HepG2 (cell line): ENCODE results near the gene WDR5B. TPM values are rescaled to one million over a fixed set of nuclear protein-coding genes. Genes with fewer than 3 reads are reported as not detected.

Source experiments
- EHMT2 ChIP-seq: fragments of 200-600 bp; sonication (generic); IDR thresholded peaks from 2 replicates; pipeline ENCODE4 v1.7.0; 2017; ENCODE audit warnings: antibody characterized with exemption, low read depth, low read length, borderline replicate concordance
- FOXK2 ChIP-seq: fragments of 450-650 bp; IDR thresholded peaks from 2 replicates; pipeline ENCODE4 v1.6.1; 2016
- MTF1 ChIP-seq: sonication (generic); formaldehyde crosslinking; IDR thresholded peaks from 2 replicates; pipeline ENCODE4 v1.5.0; 2020; ENCODE audit warnings: missing genetic modification reagents
- MXD3 ChIP-seq: IDR thresholded peaks from 2 replicates; pipeline ENCODE4 v1.6.1; 2016; ENCODE audit warnings: mild to moderate bottlenecking, missing biosample characterization, missing genetic modification reagents
- NFE2 ChIP-seq: sonication (generic); formaldehyde crosslinking; IDR thresholded peaks from 2 replicates; pipeline ENCODE4 v1.4.0; 2020; ENCODE audit warnings: missing genetic modification reagents
- NFKBIZ ChIP-seq: IDR thresholded peaks from 2 replicates; pipeline ENCODE4 v1.6.1; 2018; ENCODE audit warnings: missing genetic modification reagents, missing compliant biosample characterization
- PAWR ChIP-seq: sonication (generic); formaldehyde crosslinking; IDR thresholded peaks from 2 replicates; pipeline ENCODE4 v1.4.0; 2020; ENCODE audit warnings: missing genetic modification reagents, mild to moderate bottlenecking, borderline replicate concordance
- PAXIP1 ChIP-seq: sonication (generic); formaldehyde crosslinking; conservative IDR thresholded peaks from 2 replicates; pipeline ENCODE4 v1.4.0; 2020; ENCODE audit warnings: mild to moderate bottlenecking, missing genetic modification reagents, moderate library complexity
- POLR2A ChIP-seq, 2 experiments: IDR thresholded peaks; 2 replicates each; pipeline ENCODE4 v1.6.1; 2011; ENCODE audit warnings: low read depth in 2 of 2, low read length in 2 of 2, mild to moderate bottlenecking in 1 of 2, moderate library complexity in 1 of 2; ENCODE audit not compliant: insufficient read depth in 1 of 2
- REL ChIP-seq: sonication (generic); formaldehyde crosslinking; conservative IDR thresholded peaks from 2 replicates; pipeline ENCODE4 v1.8.0; 2022; ENCODE audit warnings: mild to moderate bottlenecking, missing genetic modification reagents, moderate library complexity
- TEAD3 ChIP-seq: optimal IDR thresholded peaks from 2 replicates; pipeline ENCODE3; 2016; ENCODE audit warnings: borderline replicate concordance
- ZBTB26 ChIP-seq: IDR thresholded peaks from 2 replicates; pipeline ENCODE4 v1.6.1; 2016; ENCODE audit warnings: missing compliant biosample characterization, missing genetic modification reagents, borderline replicate concordance
- ZBTB43 ChIP-seq: sonication (generic); formaldehyde crosslinking; conservative IDR thresholded peaks from 2 replicates; pipeline ENCODE4 v1.4.0; 2020; ENCODE audit warnings: missing genetic modification reagents
- ZFX ChIP-seq: sonication (generic); formaldehyde crosslinking; IDR thresholded peaks from 2 replicates; pipeline ENCODE4 v1.4.0; 2020; ENCODE audit warnings: mild to moderate bottlenecking, low read depth, missing genetic modification reagents, moderate library complexity
- ZGPAT ChIP-seq: IDR thresholded peaks from 2 replicates; pipeline ENCODE4 v1.6.1; 2016; ENCODE audit warnings: mild to moderate bottlenecking
- ZNF180 ChIP-seq: sonication (generic); formaldehyde crosslinking; IDR thresholded peaks from 2 replicates; pipeline ENCODE4 v1.4.0; 2020; ENCODE audit warnings: low read depth, missing genetic modification reagents, borderline replicate concordance
- ZNF292 ChIP-seq: sonication (generic); formaldehyde crosslinking; IDR thresholded peaks from 2 replicates; pipeline ENCODE4 v1.8.1; 2022; ENCODE audit warnings: mild to moderate bottlenecking, low read depth, missing genetic modification reagents, borderline replicate concordance
- ZNF33B ChIP-seq: sonication (generic); formaldehyde crosslinking; IDR thresholded peaks from 2 replicates; pipeline ENCODE4 v1.5.1; 2020; ENCODE audit warnings: mild to moderate bottlenecking, missing genetic modification reagents
- ZNF383 ChIP-seq: sonication (generic); formaldehyde crosslinking; IDR thresholded peaks from 2 replicates; pipeline ENCODE4 v1.4.0; 2020; ENCODE audit warnings: missing genetic modification reagents, mild to moderate bottlenecking, borderline replicate concordance
- ZNF567 ChIP-seq: sonication (generic); formaldehyde crosslinking; IDR thresholded peaks from 2 replicates; pipeline ENCODE4 v1.8.1; 2023; ENCODE audit warnings: mild to moderate bottlenecking, missing genetic modification reagents, borderline replicate concordance
- ZNF644 ChIP-seq: IDR thresholded peaks from 2 replicates; pipeline ENCODE4 v1.6.1; 2016; ENCODE audit warnings: low read depth
- polyA plus RNA-seq, 8 experiments: library from polyadenylated mRNA; depleted of rRNA in 3 of 8; stranded (reverse) in 7 of 8; unstranded in 1 of 8; fragments of >200 nt; fragmentation: Illumina TruSeq in 4 of 8; extraction: Trizol in 4 of 8; gene quantifications; 2 replicates each; pipeline versions ENCODE4 v1.2.1 to v1.2.3, GENCODE V29; 2011 to 2016; ENCODE audit warnings: low read depth in 4 of 8, missing spikeins in 1 of 8, mixed read lengths in 1 of 8; ENCODE audit not compliant: insufficient read depth in 1 of 8
- total RNA-seq, 5 experiments: library from RNA; depleted of rRNA; stranded (reverse); fragments of >200 nt; fragmentation: Illumina TruSeq; extraction: Trizol; gene quantifications; 2 replicates each; pipeline ENCODE4 v1.2.3, GENCODE V29; 2016; ENCODE audit warnings: low read depth in 1 of 5

The WDR5B gene
- total and polyA plus RNA-seq, 2 of the 13 experiments (the other 11 are each of a cell fraction or from before 2014, with no cell fraction given): 2.5 to 3.6 TPM

- TF ChIP-seq MXD3 (CRISPR knock-in tag): no peak
- TF ChIP-seq ZNF180 (CRISPR knock-in tag): no peak
- no peak for TF ChIP-seq ZNF33B
- TF ChIP-seq NFE2 (CRISPR knock-in tag): no peak
- no peak for TF ChIP-seq ZNF292
- no peak for TF ChIP-seq FOXK2
- 0 out of 2 replicates have a peak, but pooled peaks have one; percentile 30 for TF ChIP-seq NFKBIZ (CRISPR knock-in tag)
- no peak for TF ChIP-seq ZBTB26 (CRISPR knock-in tag)
- no peak for TF ChIP-seq EHMT2
- TF ChIP-seq ZNF567 (CRISPR knock-in tag): no peak
- TF ChIP-seq POLR2A (IDR thresholded peaks at IDR 0.05; ENCODE audit: insufficient read depth in 1 of 2, low read depth in 2 of 2, low read length in 2 of 2): no peak
- no peak for TF ChIP-seq ZNF383
- peak; percentile 90 for TF ChIP-seq PAXIP1
- TF ChIP-seq ZNF644 (CRISPR knock-in tag): peak; percentile 43; the same call in 1 of the 2 replicates
- TF ChIP-seq REL (CRISPR knock-in tag): no peak
- peak; percentile 41; the same call in 1 of the 2 replicates for TF ChIP-seq ZFX
- peak; percentile 15 for TF ChIP-seq TEAD3 (CRISPR knock-in tag)
- TF ChIP-seq ZBTB43 (CRISPR knock-in tag): no peak
- no peak for TF ChIP-seq PAWR (CRISPR knock-in tag)
- TF ChIP-seq ZGPAT (CRISPR knock-in tag): peak; percentile 50; the same call in 1 of the 2 replicates
- no peak for TF ChIP-seq MTF1 (CRISPR knock-in tag)
Measured at GRCh38 chr3:122391681-122392446, 24.0 kb downstream of the WDR5B start (continued).
